B cell (primary cell): ENCODE measurements around the gene AKT1.
"Not testable (repeated sequence)": the region's sequence is repeated elsewhere in the genome, so short reads cannot be mapped to it uniquely, and the experiment has no call there.

Source experiments
- EZH2 ChIP-seq: IDR thresholded peaks from 2 replicates; pipeline ENCODE4 v1.6.1; 2012; ENCODE audit warnings: borderline replicate concordance, low read depth, mild to moderate bottlenecking, moderate library complexity, low read length; ENCODE audit not compliant: insufficient read depth, poor library complexity, severe bottlenecking
- TF ChIP-seq, protein P1 (sequence below): fragments of 200-600 bp; IDR thresholded peaks from one replicate; pipeline ENCODE4 v1.8.0; 2022; ENCODE audit warnings: antibody characterized with exemption, mild to moderate bottlenecking

GRCh38 chr14:104750753-104751057 is 44.8 kb downstream of the AKT1 start:
- not testable (repeated sequence) for TF ChIP-seq EZH2
- TF ChIP-seq, protein P1, sequence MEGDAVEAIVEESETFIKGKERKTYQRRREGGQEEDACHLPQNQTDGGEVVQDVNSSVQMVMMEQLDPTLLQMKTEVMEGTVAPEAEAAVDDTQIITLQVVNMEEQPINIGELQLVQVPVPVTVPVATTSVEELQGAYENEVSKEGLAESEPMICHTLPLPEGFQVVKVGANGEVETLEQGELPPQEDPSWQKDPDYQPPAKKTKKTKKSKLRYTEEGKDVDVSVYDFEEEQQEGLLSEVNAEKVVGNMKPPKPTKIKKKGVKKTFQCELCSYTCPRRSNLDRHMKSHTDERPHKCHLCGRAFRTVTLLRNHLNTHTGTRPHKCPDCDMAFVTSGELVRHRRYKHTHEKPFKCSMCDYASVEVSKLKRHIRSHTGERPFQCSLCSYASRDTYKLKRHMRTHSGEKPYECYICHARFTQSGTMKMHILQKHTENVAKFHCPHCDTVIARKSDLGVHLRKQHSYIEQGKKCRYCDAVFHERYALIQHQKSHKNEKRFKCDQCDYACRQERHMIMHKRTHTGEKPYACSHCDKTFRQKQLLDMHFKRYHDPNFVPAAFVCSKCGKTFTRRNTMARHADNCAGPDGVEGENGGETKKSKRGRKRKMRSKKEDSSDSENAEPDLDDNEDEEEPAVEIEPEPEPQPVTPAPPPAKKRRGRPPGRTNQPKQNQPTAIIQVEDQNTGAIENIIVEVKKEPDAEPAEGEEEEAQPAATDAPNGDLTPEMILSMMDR, result not testable (repeated sequence)
